GM18520 (cell line): ENCODE data around the gene DEFB114.

Source experiments
- ATAC-seq: cut with Tn5 transposase; IDR thresholded peaks from one replicate; pipeline ENCODE4 v1.9.1; 2021; ENCODE audit not compliant: unreplicated experiment

Gene DEFB114

DNA sequence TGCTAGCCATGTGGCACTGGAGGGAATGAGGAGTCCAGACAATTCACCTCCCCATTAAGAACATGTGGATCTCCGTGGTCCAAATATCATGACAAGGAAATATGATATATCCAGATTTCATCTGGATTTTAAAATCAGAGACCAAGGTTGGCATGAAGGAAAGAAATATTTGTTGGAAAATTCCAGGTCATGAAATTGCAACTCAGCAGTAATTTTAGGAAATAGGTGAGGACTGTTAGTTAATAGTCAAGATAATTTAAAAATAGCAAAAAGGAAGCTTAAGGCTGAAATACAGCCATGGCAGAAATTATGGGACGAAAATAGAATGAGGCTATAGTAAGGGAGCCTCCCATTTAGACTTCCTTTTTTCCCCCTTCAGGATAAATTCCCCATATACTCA lies 26.9 kb downstream of the DEFB114 start:
- no peak for ATAC-seq

DNA sequence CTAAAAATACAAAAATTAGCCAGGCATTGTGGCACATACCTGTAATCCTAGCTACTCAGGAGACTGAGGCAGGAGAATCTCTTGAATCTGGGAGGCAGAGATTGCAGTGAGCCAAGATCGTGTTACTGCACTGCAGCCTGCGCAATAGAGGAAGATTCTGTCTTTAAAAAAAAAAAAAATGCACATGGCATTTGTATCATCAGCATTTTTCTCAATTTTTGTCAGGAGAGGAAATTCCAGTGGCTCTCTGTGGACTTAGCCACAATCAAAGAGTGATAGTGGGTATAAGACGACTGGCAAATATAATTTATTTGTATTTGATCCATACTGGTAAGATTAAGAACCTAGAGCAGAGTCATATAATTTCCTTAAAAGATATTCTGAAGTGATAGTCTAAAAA lies 28.6 kb downstream of the DEFB114 start:
- ATAC-seq, result no peak

DNA sequence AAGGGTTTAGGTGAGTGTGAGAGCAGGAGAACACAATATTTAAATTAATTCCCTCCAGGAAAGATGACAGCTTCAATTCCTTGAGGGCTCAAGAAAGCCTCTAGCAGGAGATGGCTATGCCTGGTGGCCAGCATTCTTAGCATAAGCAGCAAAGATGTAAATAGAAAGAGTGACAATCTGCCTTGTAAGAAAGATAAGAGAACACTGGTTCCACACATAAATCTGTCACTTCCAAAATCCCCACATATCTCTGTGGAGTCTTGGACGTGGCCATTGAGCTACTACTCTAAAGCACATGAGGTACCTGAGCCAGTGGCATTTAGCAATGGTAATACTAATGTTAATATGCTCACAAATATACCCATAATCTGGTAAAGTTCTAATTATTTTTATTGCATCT lies 29.2 kb downstream of the DEFB114 start:
- ATAC-seq, result no peak

DNA sequence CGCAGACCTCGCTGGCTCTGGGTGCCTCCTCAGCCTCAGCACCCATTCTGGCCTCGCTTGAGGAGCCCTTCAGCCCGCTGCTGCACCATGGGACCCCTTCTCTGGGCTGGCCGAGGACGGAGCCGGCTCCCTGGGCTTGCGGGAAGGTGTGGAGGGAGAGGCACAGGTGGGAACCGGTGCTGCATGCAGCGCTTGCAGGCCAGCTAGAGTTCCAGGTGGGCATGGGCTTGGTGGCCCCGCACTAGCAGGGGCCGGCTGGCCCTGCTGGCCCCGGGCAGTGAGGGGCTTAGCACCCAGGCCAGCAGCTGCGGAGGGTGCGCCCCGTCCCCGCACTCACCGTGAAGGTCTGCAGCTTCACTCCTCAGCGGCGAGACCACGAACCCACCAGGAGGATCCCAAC lies 30.4 kb downstream of the DEFB114 start:
- ATAC-seq, result no peak

DNA sequence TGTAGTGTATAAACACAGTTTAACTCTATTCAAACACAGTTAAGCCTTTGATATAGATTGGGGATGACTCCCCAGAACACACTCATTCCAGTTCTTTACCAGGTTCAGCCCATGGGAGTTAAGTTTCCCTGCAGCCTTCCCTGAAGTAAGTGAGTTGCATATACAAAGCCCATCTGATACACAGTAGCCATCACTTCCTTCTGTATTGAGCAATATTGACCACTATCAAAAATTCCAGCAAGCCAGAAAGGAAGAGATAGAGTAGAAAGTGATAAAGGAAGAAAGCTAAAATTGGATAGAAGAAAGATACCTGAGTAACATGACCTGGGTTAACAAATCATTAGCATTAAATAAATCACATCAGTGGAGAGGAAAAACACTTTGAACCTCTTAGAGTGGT lies 34.6 kb downstream of the DEFB114 start:
- no peak for ATAC-seq

DNA sequence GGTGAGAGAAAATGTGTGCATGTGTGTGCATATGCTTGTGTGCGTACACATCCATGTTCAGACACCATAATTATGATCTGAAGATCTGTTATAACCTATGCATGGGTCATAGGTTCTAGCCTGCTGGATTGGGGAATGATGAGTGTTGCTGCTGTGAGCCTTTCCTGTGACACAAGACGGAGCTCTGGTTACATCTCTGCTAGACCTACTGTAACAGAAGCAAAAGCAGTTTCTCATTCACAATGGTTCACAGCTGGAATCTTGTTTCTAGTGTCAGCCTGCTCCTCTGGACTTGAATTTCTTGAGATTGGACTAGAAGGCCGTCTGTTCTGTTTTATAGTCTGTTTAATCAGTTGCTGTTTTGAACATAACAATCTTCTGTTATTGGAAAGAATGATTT lies 40.1 kb downstream of the DEFB114 start:
- no peak for ATAC-seq

DNA sequence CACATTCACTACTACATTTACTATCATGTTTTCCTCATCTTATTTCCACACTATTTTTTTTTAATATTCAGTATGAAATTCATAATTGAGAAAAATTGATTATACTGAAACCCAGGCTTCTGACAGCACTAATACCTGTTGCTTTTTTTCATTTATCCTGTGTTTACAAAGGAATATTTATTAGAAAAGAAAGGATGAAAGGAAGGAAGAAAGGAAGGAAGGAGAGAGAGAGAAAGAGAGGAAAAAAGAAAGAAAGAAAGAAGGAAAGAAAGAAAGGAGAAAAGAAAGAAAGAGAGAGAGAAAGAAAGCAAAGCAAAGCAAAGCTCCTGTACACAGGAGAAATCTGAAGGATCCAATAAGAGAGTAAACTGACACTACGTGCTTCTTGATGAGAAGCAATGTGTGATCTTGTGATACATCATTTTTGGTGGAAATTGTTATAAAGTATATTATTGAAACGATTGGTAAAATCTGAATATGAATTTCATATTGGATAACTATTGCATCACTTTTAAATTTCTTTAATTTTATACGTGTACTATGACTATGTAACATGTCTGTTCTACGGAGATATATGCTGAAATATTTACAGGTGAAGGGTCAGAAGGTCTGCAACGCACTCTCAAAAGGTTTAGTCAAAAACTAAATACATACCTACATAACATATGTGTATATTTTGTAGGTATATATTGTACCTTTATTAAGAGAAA lies 43.9 kb downstream of the DEFB114 start:
- no peak for ATAC-seq

DNA sequence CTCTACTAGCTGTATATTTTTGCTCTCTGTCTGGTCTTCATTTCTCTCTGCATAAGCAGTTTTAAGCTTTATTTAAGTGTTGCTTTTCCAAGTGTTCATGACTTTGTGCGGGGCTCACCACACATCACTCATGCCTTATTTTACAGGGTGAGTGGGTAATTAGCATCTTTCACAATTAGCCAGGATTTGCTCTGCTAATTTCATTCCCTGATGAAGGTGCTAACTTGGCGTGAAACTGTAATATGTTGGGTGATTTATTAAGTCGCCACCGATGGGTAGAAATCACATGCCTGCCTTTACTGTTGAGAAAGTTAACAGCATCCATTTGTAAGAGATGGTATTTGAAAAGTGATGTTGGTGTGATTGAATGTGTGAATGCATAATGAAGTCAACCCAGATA lies 44.7 kb downstream of the DEFB114 start:
- no peak for ATAC-seq

DNA sequence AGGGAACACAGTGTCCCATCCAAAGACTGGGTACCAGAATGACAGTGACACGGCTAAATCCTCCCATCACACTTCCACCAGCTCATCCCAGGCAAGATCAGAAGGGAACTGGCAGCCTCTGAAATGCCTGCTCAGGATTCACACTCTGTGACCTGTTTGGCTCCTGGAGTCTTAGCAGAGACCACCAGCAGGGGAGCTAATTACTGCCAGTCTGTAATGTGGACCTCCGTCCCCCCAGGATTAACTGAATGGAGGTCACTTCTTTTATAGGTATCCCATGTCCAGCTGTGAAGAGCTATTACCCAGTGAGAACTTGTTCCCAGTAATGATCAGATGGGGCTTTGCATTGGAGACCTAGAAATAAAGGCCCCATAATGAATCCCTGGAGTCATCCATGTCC lies 45.2 kb downstream of the DEFB114 start:
- ATAC-seq, result no peak

DNA sequence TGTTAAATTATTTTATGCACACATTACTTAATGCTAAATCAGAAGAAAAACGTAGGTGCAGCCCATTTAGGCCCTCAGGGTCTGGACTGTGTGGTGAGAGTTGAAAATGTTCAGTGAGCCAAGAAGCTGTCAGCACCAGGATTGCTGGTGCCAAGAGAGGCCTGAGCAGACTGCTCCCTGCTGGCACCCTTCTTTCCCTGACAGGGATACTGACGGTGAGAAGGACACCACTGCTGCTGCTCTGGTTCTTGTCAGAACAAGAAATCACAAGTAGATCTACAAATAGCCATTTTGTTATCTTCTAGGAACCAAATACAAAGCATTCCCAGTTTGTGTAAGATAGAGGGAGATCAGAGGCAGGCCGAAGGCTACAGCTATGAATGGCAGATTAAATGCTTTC lies 48.9 kb downstream of the DEFB114 start:
- no peak for ATAC-seq

DNA sequence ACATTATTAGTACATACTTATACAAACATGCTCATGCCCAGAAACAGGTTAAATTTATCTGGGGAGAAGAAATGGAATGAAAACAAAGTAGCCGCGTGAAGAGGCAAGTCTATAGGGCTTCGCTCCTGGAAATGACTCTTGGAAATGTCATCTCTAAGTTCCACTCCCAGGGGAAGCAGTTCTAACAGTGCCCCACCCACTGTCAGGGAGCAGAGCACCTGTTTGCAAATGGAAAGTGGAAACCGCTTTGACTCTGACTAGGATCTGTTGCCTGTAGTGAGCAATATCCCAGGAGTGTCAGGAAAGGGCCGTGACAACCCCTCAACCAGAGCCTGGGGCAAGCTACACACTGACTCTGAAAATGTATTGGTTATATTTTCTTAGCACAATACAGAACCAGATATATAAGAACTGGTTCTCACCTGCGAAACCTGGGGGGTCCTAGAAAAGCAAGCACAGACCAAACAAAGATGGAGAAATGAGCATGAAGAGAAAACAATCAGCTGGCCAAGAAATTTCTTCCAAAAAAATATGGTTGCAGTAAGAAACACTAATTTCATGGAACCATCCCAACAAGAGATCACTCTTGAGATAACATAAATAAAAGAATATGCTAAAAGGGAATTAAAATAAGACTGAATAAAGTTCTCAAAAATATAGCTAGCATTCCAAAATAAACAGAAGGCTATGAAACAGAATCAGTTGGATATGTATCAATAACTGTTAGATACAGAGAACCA lies 50.2 kb downstream of the DEFB114 start:
- no peak for ATAC-seq

DNA sequence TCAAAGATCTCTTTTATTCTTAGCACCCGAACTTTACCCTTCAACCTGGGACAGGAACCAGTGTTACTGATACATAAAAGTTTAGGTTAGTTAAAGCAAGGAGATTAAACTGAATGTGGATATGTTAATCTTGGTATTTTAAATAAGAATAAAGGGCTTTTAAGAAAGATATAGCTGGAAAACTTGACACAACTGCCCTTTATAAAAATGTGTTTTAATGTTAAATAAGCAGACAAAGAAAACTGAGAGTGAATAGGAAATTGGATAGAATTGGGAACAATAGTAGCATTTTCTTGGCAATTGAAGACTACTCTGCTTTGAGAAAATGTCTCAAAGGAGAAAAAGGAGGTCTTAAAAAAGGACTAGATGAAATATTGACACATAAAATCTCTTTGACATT lies 51.8 kb downstream of the DEFB114 start:
- no peak for ATAC-seq

DNA sequence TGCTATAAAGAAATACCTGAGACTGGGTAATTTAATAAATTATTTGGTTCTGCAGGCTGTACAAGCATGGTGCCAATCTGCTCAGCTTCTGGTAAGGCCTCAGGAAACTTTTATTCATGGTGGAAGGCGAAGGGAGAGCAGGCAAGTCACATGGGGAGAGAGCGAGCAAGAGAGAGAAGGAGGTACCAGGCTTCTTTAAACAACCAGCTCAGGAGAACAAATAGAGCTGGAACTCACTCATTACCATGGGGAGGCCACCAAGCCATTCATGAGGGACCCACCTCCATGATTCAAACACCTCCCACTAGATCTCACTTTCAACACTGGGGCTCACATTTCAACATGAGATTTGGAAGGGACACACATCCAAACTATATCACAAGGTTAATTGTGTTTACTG lies 52.7 kb downstream of the DEFB114 start:
- ATAC-seq, result no peak
